CD4-positive, alpha-beta T cell treated with Interleukin-4 for 1 hour (primary cell): Measurements from ENCODE around the gene NLGN2.
"Not testable (repeated sequence)": the region's sequence is repeated elsewhere in the genome, so short reads cannot be mapped to it uniquely, and the experiment has no call there.

Source experiments
- DNase-seq, 2 donors: peaks; one replicate each; pipeline ENCODE4 v3.0.0-alpha.2; 2020 to 2022

NLGN2 gene

DNA sequence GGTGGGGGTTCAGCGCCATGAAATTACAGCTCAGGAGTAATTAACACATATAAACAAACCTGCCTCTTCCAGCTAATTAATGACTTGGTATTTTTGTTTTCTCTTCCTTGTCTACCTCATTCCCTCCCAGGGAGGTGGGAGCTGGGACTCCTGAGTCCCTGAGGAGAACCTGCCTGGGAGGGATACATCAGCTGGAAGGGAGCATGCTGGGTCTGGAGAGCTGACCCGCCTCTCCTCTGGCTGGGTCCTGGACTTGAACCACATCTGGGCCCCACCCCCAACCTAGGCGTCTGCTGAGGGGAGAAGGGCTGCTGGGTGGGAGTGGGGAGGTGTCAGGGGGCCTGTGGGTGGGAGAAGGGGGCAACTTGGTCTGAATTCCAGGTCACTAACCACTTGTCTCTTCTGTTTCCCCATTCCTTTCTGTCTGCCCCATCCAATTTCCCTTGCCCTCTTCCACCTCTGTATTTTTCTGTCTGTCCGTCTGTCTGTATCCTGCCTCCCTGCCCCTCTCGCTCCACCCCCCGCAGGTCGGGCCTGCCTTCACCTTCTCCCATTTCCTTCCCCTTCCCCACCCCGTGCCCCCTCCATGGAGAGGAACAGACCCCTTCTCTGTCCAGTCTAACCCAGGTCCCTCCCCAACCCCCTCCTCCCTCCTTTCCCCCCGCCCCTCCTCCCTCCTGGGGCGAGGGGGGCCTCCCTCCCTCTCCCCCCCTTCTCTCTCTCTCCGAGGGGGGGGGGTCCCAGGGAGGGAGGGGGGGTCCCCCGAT, at the start of gene NLGN2:
Gene NLGN2 (plus strand): TSS at position 361 of the 767 bp plus-strand sequence. CDS start 411 bp downstream, outside the sequence.
- DNase-seq = no peak

DNA sequence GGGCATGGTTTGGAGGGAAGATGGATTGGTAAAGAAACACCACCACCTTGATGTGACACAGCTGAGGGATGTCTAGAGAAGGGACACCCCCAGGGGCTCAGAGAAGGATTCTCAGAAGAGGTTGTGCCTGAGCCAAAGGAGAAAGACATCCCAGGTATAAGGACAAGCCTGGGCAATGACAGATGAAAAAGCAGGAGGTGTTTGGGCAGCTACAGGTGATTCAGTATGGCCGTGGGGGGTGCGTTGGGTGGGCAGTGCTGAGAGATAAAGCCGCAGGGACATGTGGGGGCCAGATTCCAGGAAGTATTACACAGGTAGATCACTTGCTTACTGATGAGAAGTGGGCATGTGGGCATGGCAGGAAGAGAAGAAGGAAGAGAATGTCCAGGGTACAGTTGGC, 45.7 kb upstream of the NLGN2 start:
- no peak for DNase-seq

DNA sequence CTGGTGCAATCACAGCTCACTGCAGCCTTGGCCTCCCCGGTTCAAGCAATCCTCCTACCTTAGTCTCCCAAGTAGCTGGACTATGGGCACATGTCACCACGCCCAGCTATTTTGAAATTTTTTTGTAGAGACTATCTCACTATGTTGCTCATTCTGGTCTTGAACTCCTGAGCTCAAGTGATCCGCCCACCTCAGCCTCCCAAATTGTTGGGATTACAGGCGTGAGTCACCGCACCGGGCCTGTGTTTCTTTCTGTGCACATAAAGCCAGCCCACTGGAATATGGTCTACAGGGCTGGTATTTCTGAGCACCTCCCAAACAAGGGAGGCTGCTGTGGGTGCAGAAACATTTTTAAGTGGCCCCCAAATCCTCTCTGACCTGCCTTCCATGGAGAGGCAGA, 44.3 kb upstream of the NLGN2 start:
- no peak for DNase-seq

DNA sequence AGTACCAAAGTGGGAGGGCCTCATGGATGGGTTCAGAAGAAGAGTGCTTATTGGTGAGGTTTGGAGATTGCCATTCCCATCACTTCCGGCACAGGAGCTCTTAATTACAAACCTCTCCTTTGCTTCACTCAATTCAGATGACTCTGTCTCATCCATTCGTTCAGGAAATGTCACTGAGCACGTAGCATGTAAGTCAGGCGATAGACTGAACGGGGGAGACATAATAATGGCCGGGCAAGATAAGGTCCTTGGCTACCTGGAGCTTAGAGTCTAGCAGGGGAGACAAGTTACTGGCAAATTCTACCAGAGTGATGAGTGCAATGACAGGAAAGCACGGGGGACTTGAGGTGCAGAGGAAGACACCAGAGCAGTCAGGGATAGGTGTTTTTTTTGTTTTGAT, 41.7 kb upstream of the NLGN2 start:
- DNase-seq = not testable (repeated sequence)

DNA sequence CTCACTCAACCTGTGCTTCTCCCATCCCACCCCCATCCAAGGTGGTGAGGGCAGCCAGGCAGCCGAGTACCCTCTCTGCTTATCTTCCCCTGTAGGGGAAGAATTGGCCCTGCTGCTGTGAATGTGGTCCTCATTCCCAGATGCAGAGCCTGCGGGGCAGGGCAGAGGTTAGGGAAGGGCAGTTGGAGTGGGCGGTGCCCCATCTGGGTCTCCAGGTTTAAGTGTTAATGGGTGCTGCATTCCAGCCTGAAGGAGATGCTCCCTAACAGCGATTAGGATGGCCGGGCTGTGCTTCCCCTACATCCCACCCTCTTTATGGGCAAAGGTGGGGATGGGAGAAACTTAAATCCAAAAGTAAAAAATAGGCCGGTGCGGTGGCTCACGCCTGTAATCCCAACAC, 40.6 kb upstream of the NLGN2 start:
- DNase-seq = no peak

DNA sequence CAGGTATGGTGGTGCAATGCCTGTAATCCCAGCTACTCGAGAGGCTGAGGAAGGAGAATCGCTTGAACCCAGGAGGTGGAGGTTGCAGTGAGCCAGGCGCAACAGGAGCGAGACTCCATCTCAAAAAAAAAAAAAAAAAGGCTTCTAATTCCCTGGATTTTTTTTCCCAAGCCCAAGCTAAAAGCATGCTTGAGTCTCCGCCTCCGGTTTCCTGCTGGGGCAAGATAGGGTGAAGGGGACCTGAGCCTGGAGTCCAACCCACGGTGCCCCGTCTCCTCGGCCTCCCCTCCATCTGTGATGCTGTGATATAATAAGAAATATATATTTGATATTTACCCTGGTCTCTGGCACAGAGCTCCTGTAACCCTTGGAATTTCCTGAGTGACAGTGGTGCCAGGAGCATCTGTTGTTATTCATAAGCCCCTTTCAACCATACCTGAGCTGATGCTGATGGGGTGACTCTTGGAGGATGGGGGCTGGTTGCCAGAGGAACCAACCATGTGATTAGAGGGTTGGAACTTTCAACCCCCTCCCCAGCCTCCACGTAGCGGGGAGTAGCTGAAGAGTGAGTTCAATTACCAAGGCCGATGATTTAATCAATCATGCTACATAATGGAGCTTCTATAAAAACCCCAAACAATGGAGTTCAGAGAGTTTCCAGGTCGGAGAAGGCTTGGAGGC, 39.6 kb upstream of the NLGN2 start:
- DNase-seq = no peak

DNA sequence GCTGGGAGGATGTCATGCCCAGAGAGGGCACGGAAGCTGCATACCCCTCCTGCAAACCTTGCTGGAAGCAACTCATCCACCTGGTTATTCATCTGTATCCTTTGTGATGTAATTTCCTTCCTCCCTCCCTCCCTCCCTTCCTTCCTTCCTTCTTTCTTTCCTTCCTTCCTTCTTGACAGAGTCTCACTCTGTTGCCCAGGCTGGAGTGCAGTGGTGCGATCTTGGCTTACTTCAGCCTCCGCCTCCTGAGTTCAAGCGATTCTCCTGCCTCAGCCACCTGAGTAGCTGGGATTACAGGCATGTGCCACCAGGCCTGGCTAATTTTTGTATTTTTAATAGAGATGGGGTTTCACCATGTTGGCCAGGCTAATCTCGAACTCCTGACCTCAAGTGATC, 39.0 kb upstream of the NLGN2 start:
- DNase-seq = not testable (repeated sequence)

DNA sequence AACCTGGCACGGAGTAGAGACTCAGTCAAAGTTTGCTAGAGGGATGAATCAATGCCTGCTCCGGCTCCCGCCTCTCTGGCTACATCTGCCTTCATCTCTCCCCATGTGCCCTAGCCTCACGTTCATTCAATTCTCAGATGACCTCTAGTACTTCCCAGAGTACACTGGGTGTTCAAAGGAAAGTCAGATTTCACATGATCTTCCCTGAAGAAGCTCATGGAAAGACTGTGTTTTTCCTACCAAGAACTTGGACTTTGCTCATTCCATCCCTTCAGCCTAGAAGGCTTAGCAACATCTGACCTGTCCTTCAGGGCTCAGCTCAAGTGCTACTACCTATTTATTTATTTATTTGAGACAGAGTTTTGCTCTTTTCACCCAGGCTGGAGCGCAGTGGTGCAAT, 37.8 kb upstream of the NLGN2 start:
- DNase-seq = no peak

DNA sequence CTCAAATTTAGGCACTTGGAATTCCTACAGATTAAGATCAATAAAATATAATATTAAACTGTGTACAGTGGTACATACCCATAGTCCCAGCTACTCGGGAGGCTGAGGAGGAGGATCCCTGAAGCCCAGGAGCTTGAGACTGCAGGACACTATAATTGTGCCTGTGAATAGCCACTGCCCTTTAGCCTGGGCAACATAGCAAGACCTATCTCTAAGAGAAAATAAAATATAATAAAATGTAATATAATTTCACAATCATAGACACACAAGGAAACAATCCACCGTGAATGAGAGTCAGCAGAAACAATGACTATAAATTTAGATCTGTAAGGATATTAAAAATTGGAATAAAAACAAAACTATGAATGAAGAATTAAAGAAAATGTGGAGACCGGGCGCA, 36.8 kb upstream of the NLGN2 start:
- DNase-seq = no peak

DNA sequence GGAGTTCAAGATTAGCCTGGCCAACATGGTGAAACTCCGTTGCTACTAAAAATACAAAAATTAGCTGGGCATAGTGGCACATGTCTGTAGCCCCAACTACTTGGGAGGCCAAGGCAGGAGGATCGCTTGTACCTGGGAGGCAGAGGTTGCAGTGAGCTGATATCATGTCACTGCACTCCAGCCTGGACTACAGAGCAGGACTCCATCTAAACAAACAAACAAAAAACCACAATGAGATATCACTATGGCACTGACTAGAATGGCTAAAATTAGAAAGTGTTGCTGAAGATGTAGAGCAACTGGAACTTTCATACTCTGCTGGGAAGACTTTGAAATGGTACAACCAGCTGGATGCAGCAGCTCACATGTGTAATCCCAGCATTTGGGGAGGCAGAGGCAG, 33.3 kb upstream of the NLGN2 start:
- no peak for DNase-seq

DNA sequence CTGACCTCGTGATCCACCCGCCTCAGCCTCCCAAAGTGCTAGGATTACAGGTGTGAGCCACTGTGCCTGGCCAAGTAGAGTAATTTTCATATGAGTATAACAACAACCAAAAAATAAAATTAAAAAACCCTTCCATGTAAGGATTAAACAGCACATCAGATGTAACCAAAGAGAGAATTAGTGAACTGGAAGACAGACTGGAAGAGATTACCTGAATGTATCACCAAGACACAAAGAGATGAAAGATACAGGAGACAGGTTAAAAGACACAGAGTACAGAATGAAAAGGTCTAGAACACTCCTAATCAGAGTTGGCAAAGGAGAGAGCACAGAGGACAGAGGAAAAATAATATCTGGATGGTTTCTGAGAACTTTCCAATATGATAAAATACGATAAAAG, 28.5 kb upstream of the NLGN2 start:
- no peak for DNase-seq

DNA sequence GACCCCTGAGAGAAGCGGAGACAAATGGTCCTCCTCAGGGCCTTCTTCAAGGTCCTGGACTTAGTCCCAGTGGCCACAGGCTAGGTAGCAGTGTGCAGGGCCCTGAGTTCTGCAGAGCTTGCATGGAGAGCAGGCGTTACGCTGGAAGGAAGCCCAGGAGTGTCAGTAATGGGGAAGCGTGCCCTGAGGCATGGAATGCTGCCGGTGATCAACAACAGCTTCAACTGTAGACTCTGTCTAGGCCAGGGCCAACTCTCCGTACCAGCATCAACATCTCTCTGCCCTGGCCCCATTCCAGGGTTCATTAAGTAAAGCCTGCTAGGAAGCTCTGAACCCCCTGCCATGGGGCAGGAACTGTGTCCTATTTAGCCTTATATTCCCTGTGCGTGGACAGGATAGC, 27.3 kb upstream of the NLGN2 start:
- DNase-seq = no peak

DNA sequence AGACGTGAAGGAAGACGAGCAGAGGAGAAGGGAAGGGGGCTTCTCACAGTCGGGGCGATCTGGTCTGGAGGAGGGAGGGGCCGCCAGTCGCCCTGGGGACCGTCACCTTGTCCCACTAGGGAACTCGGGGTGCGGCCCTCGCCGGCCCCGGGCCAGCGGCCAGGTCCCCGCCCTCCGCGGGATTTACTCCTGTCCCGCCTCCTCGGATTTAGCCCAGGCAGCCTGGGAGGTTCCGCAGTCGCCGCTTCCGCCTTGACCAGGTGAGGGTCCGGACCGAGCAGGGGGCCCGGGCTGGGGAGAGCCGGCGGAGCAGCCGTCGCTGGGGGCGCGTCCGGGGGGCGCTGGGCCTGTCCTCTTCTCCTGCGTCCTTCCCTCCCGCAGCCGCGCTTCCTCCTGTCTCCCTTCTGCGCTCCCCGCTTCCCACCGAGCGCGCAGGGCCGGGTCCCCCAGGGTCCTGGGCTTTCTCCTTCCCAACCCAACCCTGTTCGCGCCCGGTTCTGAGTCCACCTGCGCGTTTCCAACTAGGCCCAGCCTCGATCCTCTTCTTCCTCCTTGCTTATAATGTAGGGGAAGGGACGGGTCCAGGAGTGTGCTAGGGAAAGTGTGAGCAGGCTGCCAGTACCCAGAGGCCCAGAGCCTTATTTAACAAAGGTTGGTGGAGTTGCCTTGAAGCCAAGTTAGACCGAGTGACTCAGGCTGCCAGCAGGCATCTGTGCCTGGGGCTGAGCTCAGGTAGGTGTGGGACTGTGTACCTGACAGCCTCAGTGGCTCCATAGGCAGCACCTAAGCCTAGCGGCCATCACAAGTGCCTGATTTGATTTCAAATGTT, 26.6 kb upstream of the NLGN2 start, which contains the start of gene TNK1:
Gene TNK1 (plus strand): TSS at position 235 of the 829 bp plus-strand sequence. CDS start 1,838 bp downstream, outside the sequence.
- DNase-seq = no peak

DNA sequence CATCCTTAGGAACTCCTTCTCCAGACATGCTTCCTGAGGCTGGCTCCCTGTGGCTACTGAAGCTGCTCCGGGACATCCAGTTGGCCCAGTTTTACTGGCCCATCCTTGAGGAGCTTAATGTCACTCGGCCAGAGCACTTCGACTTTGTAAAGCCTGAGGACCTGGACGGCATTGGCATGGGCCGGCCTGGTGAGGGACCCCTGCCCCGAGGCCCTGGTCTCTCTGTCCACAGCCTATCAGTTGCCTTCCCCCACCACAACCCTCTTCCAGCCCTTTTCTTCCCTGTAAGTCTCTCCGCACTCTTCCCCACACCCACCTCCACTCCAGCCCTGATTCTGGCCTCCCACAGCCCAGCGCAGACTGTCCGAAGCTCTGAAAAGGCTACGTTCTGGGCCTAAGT, 24.7 kb upstream of the NLGN2 start:
- no peak for DNase-seq

DNA sequence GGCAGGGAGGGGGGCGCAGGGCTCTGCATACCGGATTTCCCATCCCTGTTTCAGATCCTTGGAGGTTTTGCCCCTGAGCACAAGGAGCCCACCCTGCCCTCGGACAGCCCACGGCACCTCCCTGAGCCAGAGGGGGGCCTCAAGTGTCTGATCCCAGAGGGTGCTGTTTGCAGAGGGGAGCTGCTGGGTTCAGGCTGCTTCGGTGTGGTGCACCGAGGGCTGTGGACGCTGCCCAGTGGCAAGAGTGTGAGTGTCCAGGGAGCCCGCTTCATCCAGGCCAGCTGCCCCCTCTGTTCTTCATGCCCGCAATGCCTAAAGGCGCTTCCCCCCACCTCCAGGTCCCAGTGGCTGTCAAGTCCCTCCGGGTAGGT, 24.3 kb upstream of the NLGN2 start:
- no peak for DNase-seq

DNA sequence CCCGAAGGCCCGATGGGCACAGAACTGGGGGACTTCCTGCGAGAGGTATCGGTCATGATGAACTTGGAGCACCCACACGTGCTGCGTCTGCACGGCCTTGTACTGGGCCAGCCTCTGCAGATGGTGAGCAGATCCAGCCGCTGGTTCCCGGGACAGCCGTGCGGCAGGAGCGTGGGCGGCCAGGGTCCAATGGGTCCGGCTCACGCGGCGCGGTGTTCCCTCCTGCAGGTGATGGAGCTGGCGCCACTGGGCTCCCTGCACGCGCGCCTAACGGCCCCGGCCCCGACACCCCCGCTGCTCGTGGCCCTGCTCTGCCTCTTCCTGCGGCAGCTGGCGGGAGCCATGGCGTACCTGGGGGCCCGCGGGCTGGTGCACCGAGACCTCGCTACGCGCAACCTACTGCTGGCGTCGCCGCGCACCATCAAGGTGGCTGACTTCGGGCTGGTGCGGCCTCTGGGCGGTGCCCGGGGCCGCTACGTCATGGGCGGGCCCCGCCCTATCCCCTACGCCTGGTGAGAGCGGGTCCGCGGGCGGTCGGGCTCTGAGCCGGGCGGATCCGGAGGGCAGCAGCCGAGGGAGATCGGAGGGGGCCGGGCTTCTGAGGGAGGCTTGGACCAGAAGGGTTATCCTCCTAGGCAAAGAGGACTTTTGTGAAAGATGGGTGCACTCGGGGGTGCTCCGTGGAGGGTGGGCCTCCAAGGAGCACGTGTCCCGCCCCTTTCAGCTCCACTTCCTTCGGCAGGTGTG, 23.7 kb upstream of the NLGN2 start:
- DNase-seq = peak; percentile 79 to 85

DNA sequence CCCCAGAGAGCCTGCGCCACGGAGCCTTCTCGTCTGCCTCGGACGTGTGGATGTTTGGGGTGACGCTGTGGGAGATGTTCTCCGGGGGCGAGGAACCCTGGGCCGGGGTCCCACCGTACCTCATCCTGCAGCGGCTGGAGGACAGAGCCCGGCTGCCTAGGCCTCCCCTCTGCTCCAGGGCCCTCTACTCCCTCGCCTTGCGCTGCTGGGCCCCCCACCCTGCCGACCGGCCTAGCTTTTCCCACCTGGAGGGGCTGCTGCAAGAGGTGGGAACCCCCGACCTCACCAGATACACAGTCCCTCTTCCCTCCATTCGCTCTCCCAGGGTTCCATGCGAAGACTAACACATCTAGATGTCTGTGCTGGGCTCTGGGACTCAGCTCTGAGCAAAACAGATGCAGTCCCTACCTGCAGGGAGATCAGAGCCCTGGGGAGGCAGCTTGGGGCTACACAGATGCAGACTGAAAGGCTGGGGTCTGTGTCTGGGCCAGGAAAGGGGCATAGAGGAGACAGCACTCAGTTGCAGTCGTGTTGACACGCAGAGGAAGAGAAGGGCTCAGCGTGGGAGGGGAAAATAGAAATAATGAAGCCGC, 23.1 kb upstream of the NLGN2 start:
- no peak for DNase-seq

DNA sequence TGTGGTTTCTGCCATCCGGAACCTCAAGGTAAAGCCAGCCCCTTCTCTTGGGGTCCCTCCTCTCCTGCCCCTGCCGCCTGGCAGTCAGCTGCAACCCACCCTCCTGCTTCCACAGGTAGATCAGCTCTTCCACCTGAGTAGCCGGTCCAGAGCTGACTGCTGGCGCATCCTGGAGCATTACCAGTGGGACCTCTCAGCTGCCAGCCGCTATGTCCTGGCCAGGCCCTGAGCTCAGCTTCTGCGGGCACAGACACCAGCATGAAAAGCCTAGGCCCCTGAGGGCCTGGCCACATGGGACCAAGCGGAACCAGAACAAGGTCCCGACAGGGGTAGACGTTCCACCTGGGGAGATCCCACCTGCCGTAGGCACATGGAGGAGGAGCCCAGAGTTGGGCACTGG, 18.8 kb upstream of the NLGN2 start:
- DNase-seq = no peak

DNA sequence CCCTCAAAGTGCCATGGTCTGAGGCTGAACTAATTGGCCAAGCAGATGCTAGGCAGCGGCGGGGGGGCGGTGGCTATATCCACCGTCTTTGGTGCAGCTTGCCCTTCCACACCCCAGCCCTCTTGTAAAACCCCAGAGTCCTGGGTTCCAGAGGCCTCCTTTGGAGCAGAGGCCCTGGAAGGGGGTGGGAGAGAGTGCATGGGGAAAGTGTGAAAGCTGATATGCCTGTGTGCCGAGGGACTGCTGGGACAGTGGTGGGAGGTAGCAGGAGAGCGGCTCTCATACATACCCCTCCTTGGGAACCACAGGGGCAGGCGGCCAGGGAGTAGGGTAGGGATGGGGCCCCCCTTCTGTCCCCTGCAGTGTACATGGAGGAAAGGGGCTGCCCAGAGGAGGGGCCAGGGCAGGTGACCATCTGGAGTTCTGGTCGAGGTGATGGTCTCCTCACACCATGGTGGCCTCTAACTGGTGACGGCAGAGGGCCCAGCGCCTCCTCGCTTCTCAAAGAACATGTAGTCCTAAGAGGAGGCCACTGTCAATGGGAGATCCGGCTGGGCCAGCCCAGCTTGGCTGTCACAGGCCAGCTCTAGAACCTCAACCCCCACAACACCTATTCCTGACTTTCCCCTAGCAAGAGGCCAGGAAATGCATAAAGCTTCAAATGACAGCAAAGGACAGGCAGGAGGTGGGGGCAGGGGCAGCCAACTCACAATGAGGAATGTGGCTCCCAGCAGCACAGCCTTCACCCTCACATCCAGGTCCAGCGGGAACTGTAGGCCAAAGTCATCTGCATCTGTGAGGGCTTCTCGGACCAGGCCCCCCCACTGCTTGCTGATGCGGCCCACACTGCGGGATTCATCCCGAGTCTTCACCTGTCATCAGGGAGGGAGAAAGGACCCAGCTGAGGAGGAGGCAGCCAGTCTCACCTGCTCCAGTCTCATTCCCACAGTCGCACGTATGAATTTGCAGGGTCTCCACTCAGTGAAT, 17.4 kb upstream of the NLGN2 start:
- DNase-seq = no peak

DNA sequence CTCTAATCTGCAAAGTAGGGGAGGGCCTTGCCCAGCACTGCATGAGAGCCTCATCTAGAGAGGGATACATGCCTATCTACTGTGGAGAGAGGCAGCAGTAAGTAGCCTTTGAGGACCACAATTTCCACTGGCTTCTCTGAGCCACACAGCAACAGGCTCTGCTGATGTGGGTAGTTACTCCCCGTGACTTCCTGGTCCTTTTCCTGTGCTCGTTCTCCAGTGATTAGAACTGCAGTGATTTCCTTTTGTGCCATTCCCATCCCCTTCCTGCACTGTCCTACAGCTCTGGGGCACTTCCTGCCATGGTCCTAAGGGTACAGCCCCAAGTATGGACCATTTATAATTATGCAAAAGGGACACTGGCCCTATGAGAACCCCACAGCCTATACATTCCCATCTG, 16.3 kb upstream of the NLGN2 start:
- DNase-seq = no peak
